ENCODE data around the gene TARBP1.

Gene TARBP1

GRCh38 chr1:234473118-234473517, 5.9 kb downstream of the TARBP1 start:
- Histone ChIP-seq H3K4me2 (ENCODE audit: low read length) (no peak overlapping the region), H3K4me3 (ENCODE audit: low read depth, low read length) (no peak overlapping the region), H3K4me1 (no peaks in the 10 kb centered on the region), H3K27ac (no peak overlapping the region), H3K79me2 (no peaks in the 10 kb centered on the region), H3K27me3 (ENCODE audit: control insufficient read depth, insufficient read depth, low read length) (no peaks in the 10 kb centered on the region), H3K36me3 (ENCODE audit: control insufficient read depth, insufficient read depth, low read length) (no peaks in the 10 kb centered on the region), H3K9ac (no peak overlapping the region), H3K9me3 (ENCODE audit: control insufficient read depth, low read length) (no peaks in the 10 kb centered on the region), H2AFZ (no peak overlapping the region)
- TF ChIP-seq, protein P1, sequence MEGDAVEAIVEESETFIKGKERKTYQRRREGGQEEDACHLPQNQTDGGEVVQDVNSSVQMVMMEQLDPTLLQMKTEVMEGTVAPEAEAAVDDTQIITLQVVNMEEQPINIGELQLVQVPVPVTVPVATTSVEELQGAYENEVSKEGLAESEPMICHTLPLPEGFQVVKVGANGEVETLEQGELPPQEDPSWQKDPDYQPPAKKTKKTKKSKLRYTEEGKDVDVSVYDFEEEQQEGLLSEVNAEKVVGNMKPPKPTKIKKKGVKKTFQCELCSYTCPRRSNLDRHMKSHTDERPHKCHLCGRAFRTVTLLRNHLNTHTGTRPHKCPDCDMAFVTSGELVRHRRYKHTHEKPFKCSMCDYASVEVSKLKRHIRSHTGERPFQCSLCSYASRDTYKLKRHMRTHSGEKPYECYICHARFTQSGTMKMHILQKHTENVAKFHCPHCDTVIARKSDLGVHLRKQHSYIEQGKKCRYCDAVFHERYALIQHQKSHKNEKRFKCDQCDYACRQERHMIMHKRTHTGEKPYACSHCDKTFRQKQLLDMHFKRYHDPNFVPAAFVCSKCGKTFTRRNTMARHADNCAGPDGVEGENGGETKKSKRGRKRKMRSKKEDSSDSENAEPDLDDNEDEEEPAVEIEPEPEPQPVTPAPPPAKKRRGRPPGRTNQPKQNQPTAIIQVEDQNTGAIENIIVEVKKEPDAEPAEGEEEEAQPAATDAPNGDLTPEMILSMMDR (IDR thresholded peaks at IDR 0.05) = no peak

DNA sequence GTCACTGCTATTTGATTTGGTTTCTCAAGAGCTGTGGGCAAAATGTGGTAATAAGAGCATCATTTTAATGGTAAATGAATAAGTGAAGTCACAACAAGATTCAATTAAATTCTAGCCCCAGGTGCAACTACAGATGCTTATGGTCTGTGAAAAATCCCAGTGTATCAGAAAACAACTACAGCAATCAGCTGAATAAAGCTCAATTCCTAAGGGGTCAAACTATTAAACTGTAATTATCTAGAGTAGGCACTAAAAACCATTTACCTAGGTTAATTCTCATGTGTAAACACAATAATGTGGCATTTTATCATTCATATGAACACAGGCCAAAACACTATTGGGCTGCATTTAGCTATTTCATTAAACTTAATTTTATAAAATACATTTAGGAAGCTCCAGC, 9.6 kb downstream of the TARBP1 start:
- Histone ChIP-seq H3K36me3 (ENCODE audit: control insufficient read depth, insufficient read depth, low read length) (no peaks in the 10 kb centered on the region), H3K4me1 (no peaks in the 10 kb centered on the region), H2AFZ (no peak overlapping the region), H3K9me3 (ENCODE audit: control insufficient read depth, low read length) (no peaks in the 10 kb centered on the region), H3K9ac (no peak overlapping the region), H3K4me2 (ENCODE audit: low read length) (no peak overlapping the region), H3K27ac (no peak overlapping the region), H3K79me2 (no peaks in the 10 kb centered on the region), H3K27me3 (ENCODE audit: control insufficient read depth, insufficient read depth, low read length) (no peaks in the 10 kb centered on the region), H3K4me3 (ENCODE audit: low read depth, low read length) (no peak overlapping the region)
- TF ChIP-seq, protein P1 (IDR thresholded peaks at IDR 0.05) = no peak

GRCh38 chr1:234468580-234468979, 10.4 kb downstream of the TARBP1 start:
- Histone ChIP-seq H3K27ac (no peak overlapping the region), H3K4me2 (ENCODE audit: low read length) (no peak overlapping the region), H3K36me3 (ENCODE audit: control insufficient read depth, insufficient read depth, low read length) (no peaks in the 10 kb centered on the region), H3K27me3 (ENCODE audit: control insufficient read depth, insufficient read depth, low read length) (no peaks in the 10 kb centered on the region), H3K4me1 (no peaks in the 10 kb centered on the region), H3K4me3 (ENCODE audit: low read depth, low read length) (no peak overlapping the region), H3K79me2 (no peaks in the 10 kb centered on the region), H3K9ac (no peak overlapping the region), H2AFZ (no peak overlapping the region), H3K9me3 (ENCODE audit: control insufficient read depth, low read length) (no peaks in the 10 kb centered on the region)
- TF ChIP-seq, protein P1 (IDR thresholded peaks at IDR 0.05) = no peak

GRCh38 chr1:234467821-234468220, 11.2 kb downstream of the TARBP1 start:
- Histone ChIP-seq H2AFZ (no peak overlapping the region), H3K4me2 (ENCODE audit: low read length) (no peak overlapping the region), H3K9ac (no peak overlapping the region), H3K36me3 (ENCODE audit: control insufficient read depth, insufficient read depth, low read length) (no peaks in the 10 kb centered on the region), H3K27ac (no peak overlapping the region), H3K79me2 (no peaks in the 10 kb centered on the region), H3K27me3 (ENCODE audit: control insufficient read depth, insufficient read depth, low read length) (no peaks in the 10 kb centered on the region), H3K4me1 (no peaks in the 10 kb centered on the region), H3K4me3 (ENCODE audit: low read depth, low read length) (no peak overlapping the region), H3K9me3 (ENCODE audit: control insufficient read depth, low read length) (no peaks in the 10 kb centered on the region)
- TF ChIP-seq, protein P1 (IDR thresholded peaks at IDR 0.05) = no peak

- H3K9me3 ChIP-seq (ENCODE audit: control insufficient read depth, low read length) = no peaks in the 10 kb centered on the region
- H3K4me3 ChIP-seq (ENCODE audit: low read depth, low read length) = no peak overlapping the region
- no peaks in the 10 kb centered on the region for H3K27me3 ChIP-seq (ENCODE audit: control insufficient read depth, insufficient read depth, low read length)
- H3K4me2 ChIP-seq (ENCODE audit: low read length) = no peak overlapping the region
- no peak overlapping the region for H2AFZ ChIP-seq
- H3K79me2 ChIP-seq = no peaks in the 10 kb centered on the region
- H3K27ac ChIP-seq = no peak overlapping the region
- no peaks in the 10 kb centered on the region for H3K36me3 ChIP-seq (ENCODE audit: control insufficient read depth, insufficient read depth, low read length)
- TF ChIP-seq, protein P1 (IDR thresholded peaks at IDR 0.05) = no peak
- H3K9ac ChIP-seq = no peak overlapping the region
- H3K4me1 ChIP-seq = no peaks in the 10 kb centered on the region
Observed at GRCh38 chr1:234466945-234467344, 12.0 kb downstream of the TARBP1 start.

Measured in parathyroid adenoma (tissue), 2 donors.